Neuronal stem cell (in vitro differentiated cells): ENCODE data around the gene CCT2.

Experiments
- DNase-seq: peaks from one replicate; pipeline ENCODE4 v3.0.0-alpha.2; 2013; ENCODE audit warnings: low spot score
- H2AFZ ChIP-seq: one replicate; pipeline ENCODE4 v1.6.1; 2013; ENCODE audit warnings: mild to moderate bottlenecking, low read length, inconsistent platforms
- H2AK5ac ChIP-seq: 2 replicates; pipeline ENCODE4 v1.6.1; 2013; ENCODE audit warnings: low read depth, mild to moderate bottlenecking, inconsistent platforms, low read length, moderate library complexity, mixed read lengths
- H2BK120ac ChIP-seq: 2 replicates; pipeline ENCODE4 v1.6.1; 2013; ENCODE audit warnings: low read depth, mild to moderate bottlenecking, inconsistent platforms, low read length, moderate library complexity, mixed read lengths
- H2BK12ac ChIP-seq: one replicate; pipeline ENCODE4 v1.6.1; 2013; ENCODE audit warnings: low read length, inconsistent platforms
- H2BK15ac ChIP-seq: 2 replicates; pipeline ENCODE4 v1.6.1; 2013; ENCODE audit warnings: mild to moderate bottlenecking, low read length, inconsistent platforms, mixed read lengths
- H2BK5ac ChIP-seq: one replicate; pipeline ENCODE4 v1.6.1; 2013; ENCODE audit warnings: inconsistent platforms, mild to moderate bottlenecking, low read length, moderate library complexity
- H3K14ac ChIP-seq: one replicate; pipeline ENCODE4 v1.6.1; 2013; ENCODE audit warnings: low read length, inconsistent platforms
- H3K18ac ChIP-seq: 2 replicates; pipeline ENCODE4 v1.6.1; 2013; ENCODE audit warnings: low read length, inconsistent platforms
- H3K23ac ChIP-seq: 2 replicates; pipeline ENCODE4 v1.6.1; 2013; ENCODE audit warnings: low read depth, mild to moderate bottlenecking, mixed read lengths, low read length, inconsistent platforms; ENCODE audit not compliant: poor library complexity
- H3K27ac ChIP-seq: replicated peaks from 3 replicates; pipeline ENCODE4 v1.5.1; 2013; ENCODE audit warnings: low read length, inconsistent platforms
- H3K27me3 ChIP-seq, 3 experiments: 2 replicates each; pipeline ENCODE4 v1.6.1; 2013; ENCODE audit warnings: low read length in 3 of 3, mild to moderate bottlenecking in 2 of 3, inconsistent platforms in 1 of 3, low read depth in 1 of 3, mixed read lengths in 1 of 3, moderate library complexity in 1 of 3; ENCODE audit not compliant: control insufficient read depth in 3 of 3, insufficient read depth in 3 of 3
- H3K36me3 ChIP-seq, 2 donors: replicated peaks in 1 of 2; 2 replicates each; pipeline ENCODE4 v1.6.1; 2013; ENCODE audit warnings: low read length in 2 of 2; ENCODE audit not compliant: control insufficient read depth in 2 of 2, insufficient read depth in 2 of 2
- H3K4ac ChIP-seq: 2 replicates; pipeline ENCODE4 v1.6.1; 2013; ENCODE audit warnings: inconsistent platforms, mild to moderate bottlenecking, low read length, moderate library complexity
- H3K4me1 ChIP-seq, 2 donors: 1 replicate in 1 of 2; 2 replicates in 1 of 2; pipeline ENCODE4 v1.6.1; 2013; ENCODE audit warnings: low read length in 2 of 2, low read depth in 1 of 2; ENCODE audit not compliant: control insufficient read depth in 2 of 2, insufficient read depth in 1 of 2
- H3K4me2 ChIP-seq: one replicate; pipeline ENCODE4 v1.6.1; 2013; ENCODE audit warnings: mild to moderate bottlenecking, low read length, inconsistent platforms; ENCODE audit not compliant: insufficient read depth, poor library complexity, severe bottlenecking
- H3K4me3 ChIP-seq, 2 donors: 2 replicates each; pipeline ENCODE4 v1.5.1; 2013; ENCODE audit warnings: low read length in 2 of 2, mild to moderate bottlenecking in 2 of 2, inconsistent platforms in 1 of 2, moderate library complexity in 1 of 2
- H3K79me1 ChIP-seq: one replicate; pipeline ENCODE4 v1.6.1; 2013; ENCODE audit warnings: low read depth, mild to moderate bottlenecking, inconsistent platforms, low read length, moderate library complexity
- H3K9ac ChIP-seq: one replicate; pipeline ENCODE4 v1.6.1; 2013; ENCODE audit warnings: mild to moderate bottlenecking, low read depth, low read length, inconsistent platforms; ENCODE audit not compliant: poor library complexity
- H3K9me3 ChIP-seq, 2 donors: replicated peaks in 1 of 2; 2 replicates each; pipeline versions ENCODE3 to v1.6.1; 2013; ENCODE audit warnings: low read length in 2 of 2, mild to moderate bottlenecking in 2 of 2, inconsistent platforms in 1 of 2, low read depth in 1 of 2, mixed read lengths in 1 of 2, moderate library complexity in 1 of 2; ENCODE audit not compliant: control insufficient read depth in 2 of 2, insufficient read depth in 1 of 2
- H4K8ac ChIP-seq: one replicate; pipeline ENCODE4 v1.6.1; 2013; ENCODE audit warnings: low read depth, mild to moderate bottlenecking, inconsistent platforms, low read length, moderate library complexity
- H4K91ac ChIP-seq: one replicate; pipeline ENCODE4 v1.6.1; 2013; ENCODE audit warnings: low read length, low read depth, mild to moderate bottlenecking, inconsistent platforms; ENCODE audit not compliant: poor library complexity
- WGBS, 2 donors: extraction: QIAGEN DNeasy Blood & Tissue Kit; methylation state at CpG; one replicate each; pipeline ENCODE4 v1.1.7; 2013; ENCODE audit warnings: missing lambda C conversion rate in 2 of 2, mixed read lengths in 1 of 2; ENCODE audit not compliant: insufficient read length in 2 of 2, insufficient replicate concordance in 1 of 2; ENCODE audit errors: extremely low coverage in 2 of 2; 5-methylcytosine and 5-hydroxymethylcytosine counted together

CCT2 gene

DNA sequence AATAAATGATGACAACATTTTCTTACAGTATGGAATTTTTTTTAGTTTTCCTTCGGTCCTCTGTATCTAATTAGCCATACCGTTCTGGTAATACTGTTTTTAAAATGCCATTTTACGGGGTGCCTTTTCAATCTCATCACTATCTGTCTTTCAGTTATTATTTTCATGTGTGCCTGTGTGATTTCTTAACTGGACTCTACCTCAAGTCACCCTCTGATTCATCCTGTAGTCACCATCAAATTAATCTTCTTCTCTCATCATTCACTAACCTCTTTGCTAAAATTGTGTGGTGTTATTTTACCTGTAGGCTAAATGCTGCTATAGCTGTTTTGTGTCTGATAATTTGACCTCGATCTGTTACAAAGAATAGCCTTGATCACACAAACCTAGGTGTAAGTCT lies 16.0 kb upstream of the CCT2 start:
- no peak overlapping the region for H2BK12ac ChIP-seq
- H2BK15ac ChIP-seq: no peak overlapping the region
- H3K36me3 ChIP-seq: peaks cover 11 to 85% of the 10 kb centered on the region in 2 donors
- H4K91ac ChIP-seq: no peak overlapping the region
- H3K18ac ChIP-seq: no peak overlapping the region
- WGBS, 2 donors: no CpG with 5 or more reads among the region's 4 CpGs
- no peak overlapping the region for H3K23ac ChIP-seq
- no peak overlapping the region for H2BK120ac ChIP-seq
- H3K14ac ChIP-seq: no peak overlapping the region
- H2AFZ ChIP-seq: no peak overlapping the region
- H3K4me3 ChIP-seq: no peak overlapping the region
- H2BK5ac ChIP-seq: no peak overlapping the region
- H2AK5ac ChIP-seq: no peak overlapping the region
- no peak overlapping the region for H3K27ac ChIP-seq
- no peak for DNase-seq
- H3K4me2 ChIP-seq: no peak overlapping the region
- H3K9ac ChIP-seq: no peak overlapping the region
- no peak overlapping the region for H3K4ac ChIP-seq
- H4K8ac ChIP-seq: no peak overlapping the region
- no peaks in the 10 kb centered on the region for H3K27me3 ChIP-seq
- H3K79me1 ChIP-seq: no peaks in the 10 kb centered on the region
- H3K4me1 ChIP-seq: no peaks in the 10 kb centered on the region
- no peaks in the 10 kb centered on the region for H3K9me3 ChIP-seq

DNA sequence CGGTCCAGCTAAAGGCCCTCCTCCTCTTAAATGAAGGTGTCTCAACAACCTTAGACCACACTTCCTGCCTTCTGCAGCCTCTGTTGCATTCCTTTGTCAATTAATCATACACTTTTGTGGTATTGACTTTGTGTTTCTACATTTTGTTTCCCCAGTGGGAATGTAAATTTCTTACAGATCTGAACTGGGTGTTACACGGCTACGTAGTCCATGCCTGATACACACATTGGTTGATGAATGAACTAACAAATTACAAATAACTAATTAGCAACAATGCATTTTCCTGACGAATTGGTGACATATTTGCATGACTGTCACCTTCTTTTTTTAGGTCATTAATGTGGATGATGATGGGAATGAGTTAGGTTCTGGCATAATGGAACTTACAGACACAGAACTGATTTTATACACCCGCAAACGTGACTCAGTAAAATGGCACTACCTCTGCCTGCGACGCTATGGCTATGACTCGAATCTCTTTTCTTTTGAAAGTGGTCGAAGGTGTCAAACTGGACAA lies 15.2 kb upstream of the CCT2 start:
- no peak overlapping the region for H3K4ac ChIP-seq
- H3K27ac ChIP-seq: no peak overlapping the region
- H3K9me3 ChIP-seq: peaks cover 0 to 1% of the 10 kb centered on the region in 2 donors

DNA sequence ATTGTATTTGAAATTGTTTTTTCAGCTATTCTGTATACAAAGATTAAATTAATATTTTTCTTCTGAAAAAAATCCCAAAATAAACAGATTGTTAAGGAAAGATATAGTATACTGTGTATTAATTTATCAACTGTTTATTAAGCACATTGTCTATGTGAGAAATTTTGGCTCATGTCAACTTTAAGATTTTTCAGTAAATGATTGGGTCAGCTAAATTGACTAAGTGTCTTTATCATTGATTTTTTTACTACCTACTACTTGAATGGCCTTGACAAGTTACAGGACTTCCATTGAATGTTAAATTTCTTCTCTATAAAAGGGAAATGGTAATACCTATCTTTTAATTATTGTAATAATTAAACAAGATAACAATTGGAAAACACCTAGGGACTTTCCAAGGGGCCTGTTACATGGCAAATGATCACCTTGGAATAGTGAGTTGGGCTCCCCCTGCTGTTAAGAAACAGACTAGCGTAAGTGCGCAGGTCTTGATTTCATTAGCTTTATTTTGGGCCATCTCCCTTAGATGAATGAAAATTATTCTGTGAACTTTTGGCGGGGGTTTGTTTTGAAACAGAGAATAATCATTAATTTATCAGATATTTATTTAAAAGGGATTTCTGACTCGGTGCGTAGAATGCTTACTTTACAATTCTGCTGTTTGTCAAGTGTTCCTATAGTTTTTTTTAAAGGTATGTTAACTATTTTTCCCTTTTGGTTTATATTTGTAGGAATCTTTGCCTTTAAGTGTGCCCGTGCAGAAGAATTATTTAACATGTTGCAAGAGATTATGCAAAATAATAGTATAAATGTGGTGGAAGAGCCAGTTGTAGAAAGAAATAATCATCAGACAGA lies 14.5 kb upstream of the CCT2 start:
- no peak overlapping the region for H3K14ac ChIP-seq
- no peak overlapping the region for H3K9ac ChIP-seq
- no peaks in the 10 kb centered on the region for H3K79me1 ChIP-seq
- DNase-seq: peak; percentile 39
- no peaks in the 10 kb centered on the region for H3K4me1 ChIP-seq
- WGBS, 2 donors: no CpG with 5 or more reads among the region's 6 CpGs
- H3K36me3 ChIP-seq: peaks cover 19 to 87% of the 10 kb centered on the region in 2 donors
- H3K4ac ChIP-seq: no peak overlapping the region
- H3K18ac ChIP-seq: no peak overlapping the region
- H4K91ac ChIP-seq: no peak overlapping the region
- no peak overlapping the region for H4K8ac ChIP-seq
- H2AK5ac ChIP-seq: no peak overlapping the region
- no peak overlapping the region for H3K4me2 ChIP-seq
- H2BK5ac ChIP-seq: no peak overlapping the region
- H3K23ac ChIP-seq: no peak overlapping the region
- H2BK15ac ChIP-seq: no peak overlapping the region
- no peak overlapping the region for H2BK120ac ChIP-seq
- H3K4me3 ChIP-seq: no peak overlapping the region
- no peak overlapping the region for H3K27ac ChIP-seq
- H3K27me3 ChIP-seq: no peaks in the 10 kb centered on the region
- no peak overlapping the region for H2AFZ ChIP-seq
- H2BK12ac ChIP-seq: no peak overlapping the region
- peaks cover 0 to 1% of the 10 kb centered on the region in 2 donors for H3K9me3 ChIP-seq

More for the DNA sequence above, 15.2 kb upstream of the CCT2 start:
- H2BK120ac ChIP-seq: no peak overlapping the region
- no peak overlapping the region for H2BK12ac ChIP-seq
- H3K4me2 ChIP-seq: no peak overlapping the region
- no peak overlapping the region for H2AK5ac ChIP-seq
- no peak overlapping the region for H3K14ac ChIP-seq
- no peak overlapping the region for H3K9ac ChIP-seq
- H3K36me3 ChIP-seq: peaks cover 16 to 85% of the 10 kb centered on the region in 2 donors
- H4K91ac ChIP-seq: no peak overlapping the region
- H3K27me3 ChIP-seq: no peaks in the 10 kb centered on the region
- no peak overlapping the region for H3K4me3 ChIP-seq
- H2BK5ac ChIP-seq: no peak overlapping the region
- no peaks in the 10 kb centered on the region for H3K79me1 ChIP-seq
- H2BK15ac ChIP-seq: no peak overlapping the region
- no peak overlapping the region for H2AFZ ChIP-seq
- no peak overlapping the region for H3K23ac ChIP-seq
- no peaks in the 10 kb centered on the region for H3K4me1 ChIP-seq
- no CpG with 5 or more reads among the region's 10 CpGs for WGBS, 2 donors
- H3K18ac ChIP-seq: no peak overlapping the region
- H4K8ac ChIP-seq: no peak overlapping the region
- no peak for DNase-seq

DNA sequence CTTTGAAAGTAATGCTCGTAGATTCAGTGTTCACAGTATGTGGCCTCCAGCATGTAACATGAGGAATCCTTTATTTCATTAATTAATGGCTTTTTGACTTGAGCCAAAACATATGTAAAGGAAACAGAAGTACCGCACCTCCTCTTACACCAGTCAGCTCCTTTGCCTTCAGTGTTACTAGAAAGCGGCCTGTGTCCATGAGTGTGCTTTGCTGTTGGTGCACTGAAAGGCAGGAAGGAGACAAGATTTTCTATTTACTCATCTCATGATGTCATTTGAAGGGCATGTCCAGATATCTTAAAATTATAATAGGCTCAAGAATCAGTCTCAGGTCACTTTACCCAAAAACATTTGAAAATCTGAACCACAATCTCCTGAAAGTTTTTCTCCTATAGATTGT lies 9.9 kb upstream of the CCT2 start:
- no peak overlapping the region for H3K18ac ChIP-seq
- no peaks in the 10 kb centered on the region for H3K79me1 ChIP-seq
- peaks cover 17 to 68% of the 10 kb centered on the region in 2 donors for H3K36me3 ChIP-seq
- no peak overlapping the region for H4K8ac ChIP-seq
- no peak overlapping the region for H3K27ac ChIP-seq
- no peak overlapping the region for H2BK5ac ChIP-seq
- H2AFZ ChIP-seq: no peak overlapping the region
- no peak overlapping the region for H2BK120ac ChIP-seq
- H3K9ac ChIP-seq: no peak overlapping the region
- H3K27me3 ChIP-seq: no peaks in the 10 kb centered on the region
- no peak overlapping the region for H3K4ac ChIP-seq
- H3K4me2 ChIP-seq: no peak overlapping the region
- no peaks in the 10 kb centered on the region for H3K4me1 ChIP-seq
- WGBS, 2 donors: no CpG with 5 or more reads among the region's 3 CpGs
- DNase-seq: no peak
- no peak overlapping the region for H4K91ac ChIP-seq
- H2BK12ac ChIP-seq: no peak overlapping the region
- H3K14ac ChIP-seq: no peak overlapping the region
- no peak overlapping the region for H2AK5ac ChIP-seq
- H3K23ac ChIP-seq: no peak overlapping the region
- H3K4me3 ChIP-seq: no peak overlapping the region
- H3K9me3 ChIP-seq: peaks cover 0 to 1% of the 10 kb centered on the region in 2 donors
- no peak overlapping the region for H2BK15ac ChIP-seq
